Measurements from ENCODE around the gene CDC34. TPM values are rescaled to one million over a fixed set of nuclear protein-coding genes. Genes with fewer than 3 reads are reported as not detected.

Gene CDC34
- total and polyA plus RNA-seq, 9 of the 15 experiments (the other 6 are each of a cell fraction or from before 2014, with no cell fraction given), result 0.80 to 203 (median 65.5) TPM

GRCh38 chr19:588093-588740 is 56.7 kb downstream of the CDC34 start (continued):
- TF ChIP-seq REST (IDR thresholded peaks at IDR 0.05; ENCODE audit: borderline replicate concordance), result peak; percentile 22; the same call in 1 of the 2 replicates
- TF ChIP-seq REST (CRISPR knock-in tag; IDR thresholded peaks at IDR 0.05; ENCODE audit: low read depth), result no peak
- TF ChIP-seq SMAD1 (IDR thresholded peaks at IDR 0.05; ENCODE audit: low read depth, low read length, partially characterized antibody), result no peak
- TF ChIP-seq ZBTB26 (CRISPR knock-in tag; IDR thresholded peaks at IDR 0.05), result no peak
- no peak for TF ChIP-seq SMAD2 (IDR thresholded peaks at IDR 0.05; ENCODE audit: low read depth, low read length)
- peak; percentile 58 for TF ChIP-seq SP1 (CRISPR knock-in tag; IDR thresholded peaks at IDR 0.05)
- TF ChIP-seq PHTF2 (CRISPR knock-in tag; IDR thresholded peaks at IDR 0.05), result no peak
- no peak for TF ChIP-seq PKNOX1 (IDR thresholded peaks at IDR 0.05)
- no peak for TF ChIP-seq TFE3 (CRISPR knock-in tag; IDR thresholded peaks at IDR 0.05)
- TF ChIP-seq SPI1 (IDR thresholded peaks at IDR 0.05; ENCODE audit: borderline replicate concordance, low read depth, low read length), result no peak
- TF ChIP-seq POLR2G (IDR thresholded peaks at IDR 0.05; ENCODE audit: low read depth, low read length), result 0 out of 2 replicates have a peak, but pooled peaks have one; percentile 39
- peak; percentile 49 for TF ChIP-seq BHLHE40 (IDR thresholded peaks at IDR 0.05; ENCODE audit: low read length)
- peak in 1 of 2 experiments; percentile 36; a peak in 1 of 4 replicates for TF ChIP-seq RCOR1 (IDR thresholded peaks at IDR 0.05; ENCODE audit: borderline replicate concordance in 1 of 2, low read depth in 2 of 2, low read length in 2 of 2)
- no peak for TF ChIP-seq ZNF764 (CRISPR knock-in tag; IDR thresholded peaks at IDR 0.05; ENCODE audit: low read depth)
- peak; percentile 65 for TF ChIP-seq NFIC (IDR thresholded peaks at IDR 0.05)
- TF ChIP-seq OTX1 (CRISPR knock-in tag; IDR thresholded peaks at IDR 0.05), result no peak
- TF ChIP-seq HDGF (IDR thresholded peaks at IDR 0.05), result no peak
- no peak for TF ChIP-seq SMARCB1 (IDR thresholded peaks at IDR 0.05; ENCODE audit: insufficient read length, low read depth)

All from K562 (cell line).